Gastrocnemius medialis (tissue), 4 donors: ENCODE measurements around the gene WDR49. TPM values are rescaled to one million over a fixed set of nuclear protein-coding genes. Genes with fewer than 3 reads are reported as not detected.
"Not testable (repeated sequence)": the region's sequence is repeated elsewhere in the genome, so short reads cannot be mapped to it uniquely, and the experiment has no call there.

ENCODE experiments used
- ATAC-seq, 2 donors: fragments of 150-250 bp; one replicate each; pipeline ENCODE4 v1.9.1; 2016
- DNase-seq, 2 donors: peaks; one replicate each; pipeline ENCODE4 v3.0.0-alpha.2; 2019
- H3K27ac ChIP-seq, 4 donors: fragments of 200-600 bp; sonication (generic); 1 replicate in 1 of 4; 2 replicates in 3 of 4; pipeline ENCODE4 v1.5.1; 2016 to 2018; ENCODE audit warnings: mild to moderate bottlenecking in 2 of 4, moderate library complexity in 1 of 4
- H3K27me3 ChIP-seq, 3 donors: fragments of 200-600 bp; sonication (generic) in 2 of 3; 1 replicate in 1 of 3; 2 replicates in 2 of 3; pipeline versions ENCODE4 v1.5.1 to v1.6.0; 2016 to 2019; ENCODE audit warnings: mild to moderate bottlenecking in 1 of 3, moderate library complexity in 1 of 3
- H3K36me3 ChIP-seq, 2 donors: fragments of 200-600 bp; sonication (generic) in 1 of 2; one replicate each; pipeline ENCODE4 v1.5.1; 2017 to 2018
- H3K4me1 ChIP-seq, 2 donors: fragments of 200-600 bp; sonication (generic) in 1 of 2; one replicate each; pipeline ENCODE4 v1.5.1; 2016 to 2017; ENCODE audit warnings: mild to moderate bottlenecking in 2 of 2
- H3K4me3 ChIP-seq, 4 donors: fragments of 200-600 bp; sonication (generic) in 3 of 4; 1 replicate in 1 of 4; 2 replicates in 3 of 4; pipeline ENCODE4 v1.5.1; 2016 to 2019; ENCODE audit warnings: mild to moderate bottlenecking in 2 of 4
- H3K9me3 ChIP-seq, 3 donors: fragments of 200-600 bp; sonication (generic) in 2 of 3; 1 replicate in 1 of 3; 2 replicates in 2 of 3; pipeline ENCODE4 v1.5.1; 2016 to 2019
- CTCF ChIP-seq, 5 experiments: fragments of 450-650 bp in 3 of 5; fragments of 200-600 bp in 2 of 5; sonication (generic) in 2 of 5; IDR thresholded peaks in 4 of 5; conservative IDR thresholded peaks in 1 of 5; 1 replicate in 4 of 5; 2 replicates in 1 of 5; pipeline ENCODE4 v1.5.1; 2016 to 2019; ENCODE audit warnings: antibody characterized with exemption in 5 of 5, mild to moderate bottlenecking in 3 of 5, moderate library complexity in 3 of 5
- POLR2A ChIP-seq, 2 donors: fragments of 450-650 bp; IDR thresholded peaks; one replicate each; pipeline ENCODE4 v1.6.1; 2017; ENCODE audit warnings: antibody characterized with exemption in 2 of 2, mild to moderate bottlenecking in 2 of 2, moderate library complexity in 2 of 2
- in situ Hi-C, 4 donors: fragments of 200-750 bp; cut with MboI; loops; one replicate each; pipeline versions ENCODE4 v1.15.0 to v1.8.0; 2017; ENCODE audit warnings: low sequenced_read_pairs in 4 of 4
- intact Hi-C: fragments of 100-400 bp; cut with DNase I; formaldehyde crosslinking; loops from one replicate; pipeline ENCODE4 v1.15.1; 2023; ENCODE audit warnings: low total_unique reads
- total RNA-seq, 4 donors: library from RNA; depleted of rRNA; stranded (reverse); fragments of >200 nt; gene quantifications; one replicate each; pipeline versions ENCODE4 v1.1.0 to v1.2.3, GENCODE V29; 2016

WDR49 gene
- total RNA-seq, 4 donors from 2014 or later = 0.29 to 1.2 (median 0.68) TPM

- H3K27me3 ChIP-seq = no peaks in the 10 kb centered on the region
- DNase-seq = no peak
- TF ChIP-seq CTCF (IDR thresholded peaks at IDR 0.05 in 4 of 5, conservative IDR thresholded peaks at IDR 0.05 in 1 of 5) (no peak), POLR2A (IDR thresholded peaks at IDR 0.05) (no peak)
- H3K27ac ChIP-seq = no peak overlapping the region
- ATAC-seq = no peak
- H3K36me3 ChIP-seq = no peaks in the 10 kb centered on the region
- intact Hi-C loops (no loop called here), in situ Hi-C loops (no loop called here)
- H3K4me1 ChIP-seq = no peaks in the 10 kb centered on the region
- no peaks in the 10 kb centered on the region for H3K9me3 ChIP-seq
- no peak overlapping the region for H3K4me3 ChIP-seq
Measured at GRCh38 chr3:167644611-167645010, 9.1 kb downstream of the WDR49 start.

GRCh38 chr3:167631471-167631870 is 22.3 kb downstream of the WDR49 start:
- in situ Hi-C loops = no loop called here
- no peak for ATAC-seq
- no peak for DNase-seq

GRCh38 chr3:167626490-167626889 is 27.3 kb downstream of the WDR49 start:
- peak; percentile 87 to 89 for ATAC-seq
- Histone ChIP-seq H3K27me3 (no peaks in the 10 kb centered on the region), H3K4me3 (no peak overlapping the region), H3K27ac (no peak overlapping the region), H3K9me3 (no peaks in the 10 kb centered on the region), H3K4me1 (no peaks in the 10 kb centered on the region), H3K36me3 (no peaks in the 10 kb centered on the region)
- in situ Hi-C loops (no loop called here), intact Hi-C loops (no loop called here)
- TF ChIP-seq POLR2A (IDR thresholded peaks at IDR 0.05) = no peak
- TF ChIP-seq CTCF (IDR thresholded peaks at IDR 0.05 in 4 of 5, conservative IDR thresholded peaks at IDR 0.05 in 1 of 5) = no peak
- peak in 1 of 2 donors; percentile 19 for DNase-seq

More at GRCh38 chr3:167631471-167631870, 22.3 kb downstream of the WDR49 start:
- Histone ChIP-seq H3K27me3 (no peaks in the 10 kb centered on the region), H3K36me3 (no peaks in the 10 kb centered on the region), H3K4me1 (no peaks in the 10 kb centered on the region), H3K4me3 (no peak overlapping the region), H3K9me3 (no peaks in the 10 kb centered on the region), H3K27ac (no peak overlapping the region)
- TF ChIP-seq POLR2A (IDR thresholded peaks at IDR 0.05) (no peak), CTCF (IDR thresholded peaks at IDR 0.05 in 4 of 5, conservative IDR thresholded peaks at IDR 0.05 in 1 of 5) (no peak)
- intact Hi-C loops = no loop called here

GRCh38 chr3:167615030-167615429 is 38.7 kb downstream of the WDR49 start:
- Histone ChIP-seq H3K27me3 (no peaks in the 10 kb centered on the region), H3K4me1 (no peaks in the 10 kb centered on the region), H3K36me3 (no peaks in the 10 kb centered on the region), H3K4me3 (no peak overlapping the region), H3K9me3 (no peaks in the 10 kb centered on the region), H3K27ac (no peak overlapping the region)
- DNase-seq = no peak
- ATAC-seq = no peak
- intact Hi-C loops (no loop called here), in situ Hi-C loops (no loop called here)
- TF ChIP-seq CTCF (IDR thresholded peaks at IDR 0.05 in 4 of 5, conservative IDR thresholded peaks at IDR 0.05 in 1 of 5) (no peak), POLR2A (IDR thresholded peaks at IDR 0.05) (no peak)

GRCh38 chr3:167614196-167614595 is 39.5 kb downstream of the WDR49 start:
- H3K36me3 ChIP-seq, H3K4me3 ChIP-seq, ATAC-seq, DNase-seq, H3K27me3 ChIP-seq, H3K27ac ChIP-seq, H3K9me3 ChIP-seq, in situ Hi-C loops, H3K4me1 ChIP-seq, intact Hi-C loops: not testable (repeated sequence)
